WERI-Rb-1 (cell line): ENCODE data around the gene C6orf47.

ENCODE experiments used
- DNase-seq: peaks from one replicate; pipeline ENCODE4 v3.0.0-alpha.2; 2020
- H3K27ac ChIP-seq: fragments of 250-450 bp; sonication (Bioruptor Pico); 2 replicates; pipeline ENCODE4 v1.5.1; 2020; ENCODE audit warnings: mild to moderate bottlenecking, moderate library complexity
- H3K27me3 ChIP-seq: fragments of 250-450 bp; sonication (Bioruptor Pico); 2 replicates; pipeline ENCODE4 v1.5.1; 2021; ENCODE audit warnings: mild to moderate bottlenecking, low read depth, moderate library complexity; ENCODE audit not compliant: insufficient read depth, severe bottlenecking
- H3K36me3 ChIP-seq: fragments of 250-450 bp; sonication (Bioruptor Pico); 2 replicates; pipeline ENCODE4 v1.5.1; 2020; ENCODE audit warnings: mild to moderate bottlenecking, moderate library complexity
- H3K4me3 ChIP-seq: 2 replicates; pipeline ENCODE4 v1.5.1; 2011; ENCODE audit warnings: low read depth, mild to moderate bottlenecking, control low read depth, low read length
- H3K9me3 ChIP-seq: fragments of 250-450 bp; sonication (Bioruptor Pico); 2 replicates; pipeline ENCODE4 v1.5.1; 2021; ENCODE audit warnings: mild to moderate bottlenecking, moderate library complexity; ENCODE audit not compliant: severe bottlenecking
- CTCF ChIP-seq: IDR thresholded peaks from 2 replicates; pipeline ENCODE4 v1.5.1; 2011; ENCODE audit warnings: low read depth, mild to moderate bottlenecking, control low read depth, inconsistent platforms, low read length

The C6orf47 gene

GRCh38 chr6:31630177-31630934, 30.2 kb downstream of the C6orf47 start:
- no peak for DNase-seq
- Histone ChIP-seq H3K27me3 (no peaks in the 10 kb centered on the region), H3K36me3 (peaks cover 100% of the 10 kb centered on the region), H3K27ac (no peak overlapping the region), H3K9me3 (no peaks in the 10 kb centered on the region), H3K4me3 (no peak overlapping the region)
- no peak for TF ChIP-seq CTCF

DNA sequence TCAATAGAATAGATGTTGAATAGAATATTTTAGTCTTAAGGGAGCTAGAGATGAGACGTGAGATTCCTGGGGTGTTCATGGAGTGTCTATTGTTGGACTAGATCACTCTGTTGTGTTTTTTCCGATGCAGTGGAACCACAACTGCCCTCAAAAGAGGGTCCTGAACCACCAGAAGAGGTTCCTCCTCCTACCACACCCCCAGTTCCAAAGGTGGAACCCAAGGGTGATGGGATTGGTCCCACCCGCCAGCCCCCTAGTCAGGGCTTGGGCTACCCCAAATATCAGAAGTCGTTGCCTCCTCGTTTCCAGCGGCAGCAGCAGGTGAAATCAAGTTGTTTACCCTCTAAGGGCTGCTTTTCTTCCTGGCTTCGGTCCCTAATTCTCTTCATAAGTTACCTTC, 31.6 kb downstream of the C6orf47 start:
- Histone ChIP-seq H3K4me3 (no peak overlapping the region), H3K36me3 (peaks cover 100% of the 10 kb centered on the region), H3K27me3 (no peaks in the 10 kb centered on the region), H3K27ac (no peak overlapping the region), H3K9me3 (no peaks in the 10 kb centered on the region)
- no peak for DNase-seq
- TF ChIP-seq CTCF = no peak

DNA sequence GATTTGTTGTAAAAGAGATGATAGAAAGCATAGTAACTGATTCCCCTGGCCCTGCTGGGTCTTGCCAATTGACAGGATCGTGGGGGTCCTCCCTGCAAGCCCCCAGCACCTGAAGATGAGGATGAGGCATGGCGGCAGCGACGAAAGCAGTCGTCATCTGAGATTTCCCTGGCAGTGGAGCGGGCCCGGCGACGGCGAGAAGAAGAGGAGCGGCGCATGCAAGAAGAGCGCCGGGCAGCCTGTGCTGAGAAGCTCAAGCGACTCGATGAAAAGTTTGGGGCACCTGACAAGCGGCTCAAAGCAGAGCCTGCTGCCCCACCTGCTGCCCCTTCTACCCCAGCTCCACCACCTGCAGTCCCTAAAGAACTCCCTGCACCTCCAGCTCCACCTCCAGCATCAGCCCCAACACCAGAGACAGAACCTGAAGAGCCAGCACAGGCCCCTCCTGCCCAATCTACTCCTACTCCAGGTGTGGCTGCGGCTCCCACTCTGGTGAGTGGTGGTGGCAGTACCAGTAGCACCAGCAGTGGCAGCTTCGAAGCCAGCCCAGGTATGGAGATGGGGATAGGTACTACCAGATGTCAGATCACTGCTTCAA, 32.8 kb downstream of the C6orf47 start:
- H3K36me3 ChIP-seq = peaks cover 100% of the 10 kb centered on the region
- H3K27ac ChIP-seq = no peak overlapping the region
- no peaks in the 10 kb centered on the region for H3K27me3 ChIP-seq
- no peak for DNase-seq
- no peak for TF ChIP-seq CTCF
- no peak overlapping the region for H3K4me3 ChIP-seq
- H3K9me3 ChIP-seq = no peaks in the 10 kb centered on the region

GRCh38 chr6:31626952-31627351, 33.6 kb downstream of the C6orf47 start:
- no peaks in the 10 kb centered on the region for H3K9me3 ChIP-seq
- H3K36me3 ChIP-seq = peaks cover 100% of the 10 kb centered on the region
- no peak overlapping the region for H3K4me3 ChIP-seq
- no peaks in the 10 kb centered on the region for H3K27me3 ChIP-seq
- TF ChIP-seq CTCF = no peak
- no peak overlapping the region for H3K27ac ChIP-seq
- DNase-seq = no peak

DNA sequence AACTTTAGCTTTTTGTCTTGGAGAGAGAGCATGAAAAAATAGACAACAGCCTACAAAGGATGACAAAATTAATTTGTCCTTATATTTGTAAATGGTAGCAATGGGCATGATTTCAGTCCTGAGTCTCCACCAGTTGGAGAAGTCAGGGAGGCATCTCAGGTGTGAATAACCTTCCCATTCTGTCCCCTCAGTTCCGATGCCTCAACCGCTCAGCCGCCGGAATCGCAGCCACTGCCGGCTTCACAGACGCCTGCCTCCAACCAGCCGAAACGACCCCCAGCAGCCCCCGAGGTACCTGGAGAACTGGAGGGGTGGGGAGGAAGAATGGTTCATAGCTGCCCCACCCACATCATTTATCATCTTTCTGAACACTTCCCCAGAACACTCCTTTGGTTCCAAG, 36.5 kb downstream of the C6orf47 start:
- DNase-seq = no peak
- Histone ChIP-seq H3K4me3 (no peak overlapping the region), H3K27ac (no peak overlapping the region), H3K36me3 (peaks cover 84% of the 10 kb centered on the region), H3K9me3 (no peaks in the 10 kb centered on the region), H3K27me3 (no peaks in the 10 kb centered on the region)
- TF ChIP-seq CTCF = no peak
